GM18858 (cell line): ENCODE results near the gene SLC7A6OS.

Experiments
- ATAC-seq: cut with Tn5 transposase; IDR thresholded peaks from one replicate; pipeline ENCODE4 v1.9.1; 2021; ENCODE audit not compliant: unreplicated experiment

Gene SLC7A6OS

DNA sequence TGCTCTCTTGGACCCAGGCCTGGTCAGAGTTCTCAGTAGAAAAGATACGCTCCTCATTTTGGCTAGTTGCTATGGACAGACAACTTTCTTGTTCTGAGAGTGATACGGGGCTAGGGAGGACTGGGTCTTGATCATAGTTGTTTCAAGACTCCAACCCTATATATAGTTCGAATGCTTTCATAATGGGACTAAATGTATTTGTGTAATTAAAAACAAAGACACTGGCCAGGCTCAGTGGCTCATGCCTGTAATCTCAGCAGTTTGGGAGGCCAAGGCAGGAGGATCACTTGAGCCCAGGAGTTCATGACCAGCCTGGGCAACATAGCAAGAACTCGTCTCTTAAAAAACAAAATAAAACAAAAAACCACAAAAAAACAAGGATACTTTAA, 28.7 kb downstream of the SLC7A6OS start:
- ATAC-seq = no peak

DNA sequence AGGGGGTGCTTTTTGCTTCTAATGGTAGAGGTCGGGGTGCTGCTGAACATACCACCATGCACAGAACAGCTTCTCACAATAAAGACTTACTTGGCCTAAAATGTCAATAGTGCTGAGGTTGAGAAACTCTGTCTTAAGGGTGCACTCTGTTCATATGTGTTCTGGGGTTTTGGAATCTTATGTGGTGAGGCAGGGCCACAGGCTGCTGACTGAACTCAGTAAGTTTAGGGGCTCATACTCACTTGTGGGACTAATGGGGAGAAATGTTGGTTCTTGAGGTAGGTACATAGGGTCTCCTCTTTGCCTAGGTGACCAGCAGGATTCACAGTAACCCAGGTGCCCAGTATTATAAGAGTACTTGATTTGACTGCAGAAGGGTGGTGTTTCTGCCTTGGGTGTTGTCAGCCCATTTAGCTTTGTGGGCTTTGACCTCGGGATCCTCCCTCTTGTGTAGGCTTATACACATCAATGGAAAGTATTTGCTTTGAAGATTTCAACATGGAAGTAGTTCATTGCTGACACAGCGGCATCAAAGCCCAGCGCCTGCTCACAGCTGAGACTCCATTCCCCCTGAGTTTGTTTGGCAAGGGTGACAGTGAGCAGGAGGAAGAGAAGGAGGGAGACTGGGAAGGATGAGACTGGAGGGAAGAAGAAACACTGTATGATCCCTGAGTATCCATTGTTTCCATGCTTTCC, 29.2 kb downstream of the SLC7A6OS start:
- no peak for ATAC-seq

DNA sequence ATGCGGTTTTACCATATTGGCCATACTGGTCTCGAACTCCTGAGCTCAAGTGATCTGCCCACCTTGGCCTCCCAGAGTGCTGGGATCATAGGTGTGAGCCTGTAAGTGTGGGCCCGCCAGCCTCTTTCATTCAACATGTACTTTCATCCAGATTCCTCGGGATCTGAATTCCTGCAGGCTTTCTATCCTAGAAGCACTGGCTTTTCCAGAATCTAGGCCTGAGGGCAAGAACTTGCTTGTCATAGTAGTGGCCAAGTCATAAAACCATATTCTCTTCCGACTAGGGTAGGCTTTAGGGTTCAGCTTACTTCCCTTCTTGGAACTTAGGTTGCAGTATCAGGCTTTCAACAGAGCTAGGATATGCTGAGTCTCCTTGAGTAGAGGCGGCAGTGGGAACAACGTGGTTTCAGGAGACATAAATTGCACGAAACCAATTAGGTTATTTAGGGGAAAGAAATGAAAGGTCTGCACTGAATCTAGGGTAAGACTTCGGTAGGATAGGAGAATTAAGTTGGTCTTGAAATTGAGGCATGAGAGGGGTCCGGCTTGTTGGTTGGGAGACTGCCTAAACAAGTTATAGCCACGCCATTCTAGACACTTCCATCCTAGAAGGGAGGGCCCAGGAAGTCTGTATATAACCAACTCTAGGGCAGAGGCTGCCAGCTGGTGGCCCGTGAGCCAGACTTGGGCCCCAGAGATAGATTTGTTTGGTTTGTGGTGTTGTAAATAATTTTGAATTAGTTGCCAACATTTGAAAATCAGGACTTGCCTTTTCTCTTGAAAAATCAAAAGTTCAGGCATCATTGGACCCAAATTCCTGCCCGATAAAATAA, 30.8 kb downstream of the SLC7A6OS start:
- ATAC-seq = no peak

DNA sequence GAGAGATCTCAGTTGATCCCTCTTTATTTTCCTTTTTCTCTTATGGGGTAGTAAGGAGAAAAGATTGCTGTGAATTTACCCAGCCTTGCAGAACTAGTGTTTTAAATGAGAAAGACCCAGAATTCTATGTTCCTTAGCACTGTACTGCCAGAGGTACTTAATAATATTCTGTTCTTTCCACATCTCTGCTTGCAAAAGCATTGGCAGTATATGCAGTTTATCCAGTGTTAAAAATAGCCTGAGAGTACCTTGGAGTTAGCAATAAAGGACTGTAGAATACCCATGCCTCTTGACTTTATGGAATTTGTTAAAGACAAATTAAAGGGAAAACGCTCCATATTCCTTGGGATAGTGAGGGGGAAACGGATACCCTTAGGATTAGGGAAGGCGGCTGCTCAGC, 34.5 kb downstream of the SLC7A6OS start:
- ATAC-seq = no peak

DNA sequence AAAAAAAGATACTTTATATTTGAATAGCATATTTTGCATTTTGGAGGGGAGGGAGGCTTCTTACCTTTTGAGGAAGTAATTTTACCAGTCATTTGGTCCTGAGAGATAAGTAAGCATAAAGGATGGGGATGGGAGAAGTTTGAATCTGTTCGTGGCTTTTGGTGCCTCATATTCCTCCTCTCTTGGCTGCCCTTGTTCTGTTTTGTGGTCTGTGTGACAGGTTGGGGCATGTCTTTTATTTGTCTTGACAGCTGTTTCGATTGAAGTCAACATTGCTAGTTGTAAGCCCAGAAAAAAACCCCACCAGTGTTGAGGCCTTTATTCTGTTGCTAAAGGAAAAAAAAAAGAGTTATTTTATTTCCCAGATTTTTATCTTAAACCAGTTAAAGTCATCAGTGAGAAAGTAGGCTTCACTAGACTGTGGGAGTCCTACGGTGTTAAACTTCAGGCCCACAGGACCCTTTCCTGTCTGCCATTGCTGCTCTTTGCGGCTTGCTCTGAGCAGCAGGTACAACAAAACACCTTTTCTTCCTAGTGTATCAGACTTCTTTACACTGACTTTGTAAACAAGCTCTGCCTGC, 35.0 kb downstream of the SLC7A6OS start:
- peak; percentile 68 for ATAC-seq

DNA sequence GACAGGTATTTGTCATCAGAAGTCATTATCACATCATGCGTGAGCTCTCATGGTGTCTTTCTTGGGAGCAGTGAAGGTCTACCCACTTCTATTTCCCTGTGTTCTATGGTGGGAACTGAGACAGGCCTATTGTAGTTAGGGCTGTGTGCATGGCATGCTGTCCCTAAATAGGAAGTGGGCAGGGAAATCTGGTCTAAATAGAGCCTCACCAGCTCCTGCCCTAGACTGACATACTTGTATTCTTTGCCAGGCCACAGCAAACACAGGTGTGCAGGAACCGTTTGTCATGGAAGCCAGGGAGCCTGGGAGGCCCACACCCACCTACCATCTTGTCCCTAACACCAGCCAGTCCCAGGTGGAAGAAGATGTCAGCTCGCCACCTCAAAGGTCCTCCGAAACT, 36.3 kb downstream of the SLC7A6OS start:
- ATAC-seq = no peak

DNA sequence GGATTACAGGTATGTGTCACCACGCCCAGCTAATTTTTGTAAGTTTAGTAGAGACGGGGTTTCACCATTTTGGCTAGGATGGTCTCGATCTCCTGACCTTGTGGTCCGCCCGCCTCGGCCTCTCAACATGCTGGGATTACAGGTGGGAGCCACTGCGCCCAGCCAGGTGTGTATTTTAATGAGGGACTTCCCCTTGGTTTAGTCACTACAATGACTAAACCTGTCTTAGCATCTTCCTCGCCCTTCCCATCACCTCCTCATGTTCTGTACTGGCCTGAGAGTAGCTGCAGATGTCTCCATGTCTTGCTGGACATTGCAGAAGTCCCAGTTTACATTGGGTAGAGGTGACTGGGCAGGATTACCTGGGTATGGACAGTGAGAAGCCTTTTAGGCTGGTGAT, 36.9 kb downstream of the SLC7A6OS start:
- ATAC-seq = no peak

DNA sequence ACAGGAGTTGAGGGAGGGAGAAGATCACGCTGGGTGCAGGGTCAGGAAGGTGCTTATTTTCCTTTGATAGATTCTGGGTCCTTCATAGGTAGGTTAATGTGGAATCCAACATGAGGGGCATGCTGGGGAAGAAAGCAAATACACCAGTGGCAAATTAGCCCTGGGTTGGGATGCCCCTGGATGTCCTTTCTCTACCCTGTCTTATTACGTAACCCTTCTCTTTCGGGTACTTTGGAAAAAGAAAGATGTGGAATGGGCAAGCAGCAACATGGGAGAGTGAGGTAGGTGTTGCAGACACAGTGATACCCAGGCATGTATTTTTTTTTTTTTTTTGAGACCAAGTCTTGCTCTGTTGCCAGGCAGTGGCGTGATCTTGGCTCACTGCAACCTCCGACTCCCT, 37.3 kb downstream of the SLC7A6OS start:
- ATAC-seq = no peak

DNA sequence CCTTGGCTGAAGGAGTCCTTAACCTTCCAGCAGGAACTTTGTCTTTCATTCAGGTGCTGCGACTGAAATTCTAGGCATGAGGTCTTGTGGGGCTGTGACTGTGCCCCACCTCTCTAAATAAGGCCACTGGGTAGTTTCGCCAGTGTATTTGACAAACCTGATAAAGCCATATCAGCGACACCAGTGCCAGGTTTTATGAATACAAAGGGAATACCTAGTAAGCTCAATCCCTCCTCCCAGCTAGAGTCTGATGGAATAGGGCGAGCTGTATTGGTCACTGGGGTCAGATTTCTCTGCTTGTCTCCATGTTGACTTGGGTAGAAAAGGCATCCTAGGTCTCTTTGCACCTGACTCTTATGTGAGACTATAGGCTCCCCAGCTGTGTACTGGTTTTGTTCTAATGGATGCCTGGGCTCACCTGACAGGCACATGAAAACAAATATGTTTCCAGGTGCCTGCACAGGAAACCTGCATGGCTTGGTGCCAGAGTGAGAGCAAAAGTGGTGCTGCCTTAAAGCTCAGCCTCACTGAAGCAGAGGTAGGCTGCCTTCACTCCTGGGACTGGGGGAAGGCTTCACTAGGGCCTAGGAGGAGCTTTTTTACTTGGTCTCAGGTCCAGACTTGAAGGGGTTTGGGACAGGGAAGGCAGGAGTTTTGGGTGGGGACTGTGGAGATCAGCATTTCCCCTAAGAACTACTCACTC, 38.1 kb downstream of the SLC7A6OS start:
- ATAC-seq = no peak

DNA sequence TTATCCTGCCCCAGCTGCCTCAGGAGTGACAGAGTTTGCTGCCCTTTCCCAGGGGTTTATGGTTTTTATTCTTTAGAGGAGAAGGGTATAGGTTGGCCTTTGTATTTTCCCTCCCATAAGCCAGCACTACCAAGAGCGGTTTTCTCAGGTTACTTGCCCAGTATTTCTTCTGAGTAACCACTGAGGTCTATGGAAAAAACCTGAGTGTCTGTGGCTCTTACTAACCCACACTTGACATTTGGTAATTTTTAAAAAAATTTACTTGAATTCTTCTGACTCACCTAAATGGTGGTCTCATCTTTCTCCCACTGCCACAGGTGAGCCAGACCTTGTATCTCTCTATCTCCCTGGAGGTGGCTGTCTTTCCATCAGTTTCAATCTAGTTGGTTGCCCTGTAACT, 40.4 kb downstream of the SLC7A6OS start:
- no peak for ATAC-seq

DNA sequence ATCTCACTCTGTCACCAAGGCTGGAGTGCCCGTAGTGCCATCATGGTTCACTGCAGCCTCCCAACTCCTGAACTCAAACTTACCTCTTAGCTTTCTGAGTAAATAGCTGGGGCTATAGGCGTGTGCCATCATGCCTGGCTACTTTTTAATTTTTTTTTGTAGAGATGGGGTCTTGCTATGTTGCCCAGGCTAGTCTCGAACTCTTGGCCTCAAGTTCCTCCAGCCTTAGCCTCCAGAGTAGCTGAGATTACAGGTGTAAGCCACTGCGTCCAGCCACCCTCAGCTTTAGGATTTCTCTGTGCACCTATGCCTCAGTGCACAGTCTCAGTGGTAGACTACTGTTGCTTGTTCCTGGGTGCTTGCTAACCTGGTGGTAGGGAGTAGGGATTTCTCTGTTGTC, 41.0 kb downstream of the SLC7A6OS start:
- no peak for ATAC-seq

DNA sequence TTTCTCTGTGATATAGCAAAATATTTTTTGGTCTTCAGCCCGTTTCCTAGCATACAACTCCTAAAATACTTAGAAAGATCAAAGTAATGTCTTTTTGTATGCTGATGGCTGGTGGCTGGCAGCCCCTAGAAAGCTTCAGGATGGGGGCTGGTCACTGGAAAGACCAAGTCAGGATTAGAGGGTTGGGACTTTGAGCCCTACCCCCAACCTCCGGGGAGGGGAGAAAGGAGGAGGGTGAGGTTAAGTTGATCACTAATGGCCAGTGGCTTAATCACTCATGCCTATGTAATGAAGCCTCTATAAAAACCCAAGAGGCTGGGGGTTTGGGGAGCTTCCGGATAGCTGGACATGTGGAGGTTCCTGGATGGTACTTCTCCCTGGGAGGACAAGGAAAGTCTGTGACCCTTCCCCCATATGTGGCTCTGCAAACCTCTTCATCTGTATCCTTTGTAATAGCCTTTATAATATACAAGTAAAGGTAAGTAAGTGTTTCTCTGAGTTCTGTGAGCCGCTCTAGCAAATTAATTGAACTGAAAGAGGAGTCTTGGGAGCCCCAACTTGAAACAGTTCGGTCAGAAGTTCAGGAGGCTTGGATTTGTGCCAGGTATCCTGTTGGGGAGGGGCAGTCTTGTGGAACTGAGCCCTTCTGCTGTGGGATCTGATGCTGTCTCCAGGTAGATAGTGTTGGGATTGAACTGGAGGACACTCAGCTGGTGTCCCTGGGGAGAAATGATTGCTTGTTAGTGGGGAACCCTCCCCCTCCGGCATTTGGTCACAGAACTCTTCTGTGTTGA, 42.9 kb downstream of the SLC7A6OS start:
- ATAC-seq = no peak

DNA sequence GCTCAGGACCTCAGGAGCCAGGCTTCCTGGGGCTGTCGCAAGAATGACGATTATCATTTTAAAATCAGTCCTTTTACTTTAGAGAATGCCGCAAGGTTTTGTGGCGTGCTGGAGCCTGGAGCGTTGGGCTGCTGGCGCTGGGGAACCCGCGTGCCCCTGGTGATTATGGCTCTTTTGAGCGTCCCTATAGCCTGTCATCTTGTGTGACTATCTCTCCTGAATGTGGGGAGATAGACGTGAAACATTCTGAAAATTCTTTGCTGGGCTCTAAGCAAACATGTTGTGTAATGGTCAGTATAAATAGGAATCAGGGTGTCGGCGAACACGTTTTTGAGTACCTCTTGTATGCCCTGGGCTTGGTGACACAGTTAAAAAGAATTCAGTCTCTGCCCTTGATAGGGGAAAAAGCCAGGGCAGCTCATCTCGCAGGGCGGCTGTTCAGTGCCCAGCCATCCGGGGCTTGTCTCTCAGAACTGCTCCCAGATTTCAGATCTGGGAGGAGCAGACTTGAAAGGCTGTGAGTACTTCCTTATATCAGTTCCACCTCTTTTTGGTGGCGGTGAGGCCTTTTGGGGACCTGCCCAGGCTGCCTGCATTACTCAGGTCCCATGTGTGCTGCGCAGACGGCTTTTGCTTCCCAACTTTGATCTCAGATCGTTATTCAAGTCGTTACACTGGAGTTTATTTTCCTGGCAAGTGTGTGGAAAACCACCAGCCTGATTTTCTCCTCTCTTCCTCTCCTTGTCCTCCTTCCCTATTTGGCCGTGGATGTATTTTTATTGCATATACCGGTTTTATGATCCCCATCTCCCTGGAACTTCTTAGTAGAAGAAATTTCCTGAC, 45.4 kb downstream of the SLC7A6OS start:
- no peak for ATAC-seq

DNA sequence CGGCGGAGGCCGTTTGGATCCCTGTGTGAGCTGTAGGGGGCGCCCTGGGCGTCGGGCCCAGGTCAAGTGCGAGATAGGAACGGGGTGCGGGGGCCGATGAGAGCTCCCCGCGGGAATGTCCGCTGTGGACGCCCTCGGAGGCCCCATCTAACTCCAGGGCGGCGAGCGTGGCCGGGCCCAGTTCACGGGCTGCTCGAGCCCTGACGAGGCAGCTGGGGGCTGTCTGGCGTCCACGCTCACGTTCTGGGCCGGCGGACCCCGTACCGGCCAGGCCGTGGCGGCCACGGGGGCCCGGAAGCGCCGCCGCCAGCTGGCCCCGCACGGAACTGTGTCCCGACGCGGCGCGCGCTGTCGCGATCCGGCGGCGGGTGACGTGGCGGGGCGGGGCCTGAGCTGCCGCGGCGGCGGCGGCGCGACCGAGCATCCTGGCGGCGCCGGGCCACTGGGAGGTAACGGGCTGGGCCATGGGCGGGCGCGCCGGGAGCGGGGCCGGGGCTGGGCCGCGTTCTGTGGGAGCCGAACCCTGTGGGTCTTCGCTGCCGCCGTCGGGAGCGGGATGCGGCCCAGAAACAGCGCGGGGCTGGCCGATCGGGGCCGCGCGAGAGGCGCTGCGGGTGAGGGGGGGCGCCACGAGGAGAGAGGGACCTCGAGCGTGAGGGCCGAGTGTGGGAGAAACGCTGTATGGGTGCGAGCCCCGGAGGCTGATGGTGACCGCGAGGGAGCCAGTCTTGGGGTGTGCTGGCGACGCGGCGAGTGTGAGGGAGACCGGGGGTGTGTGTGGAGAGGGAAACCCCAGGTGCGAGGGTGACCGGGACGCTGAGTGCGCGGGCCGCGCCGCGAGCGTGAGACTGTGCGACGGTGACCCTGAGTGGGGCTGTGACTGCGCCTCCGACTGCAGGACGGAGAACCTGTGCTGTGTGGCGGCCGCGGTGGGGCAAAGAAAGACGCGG, 46.3 kb downstream of the SLC7A6OS start, which contains the start of gene SLC7A6:
Gene SLC7A6, plus strand, starts transcription at position 399 of the 950 bp plus-strand sequence. CDS start 10,201 bp downstream, outside the sequence.
- ATAC-seq = peak; percentile 44

DNA sequence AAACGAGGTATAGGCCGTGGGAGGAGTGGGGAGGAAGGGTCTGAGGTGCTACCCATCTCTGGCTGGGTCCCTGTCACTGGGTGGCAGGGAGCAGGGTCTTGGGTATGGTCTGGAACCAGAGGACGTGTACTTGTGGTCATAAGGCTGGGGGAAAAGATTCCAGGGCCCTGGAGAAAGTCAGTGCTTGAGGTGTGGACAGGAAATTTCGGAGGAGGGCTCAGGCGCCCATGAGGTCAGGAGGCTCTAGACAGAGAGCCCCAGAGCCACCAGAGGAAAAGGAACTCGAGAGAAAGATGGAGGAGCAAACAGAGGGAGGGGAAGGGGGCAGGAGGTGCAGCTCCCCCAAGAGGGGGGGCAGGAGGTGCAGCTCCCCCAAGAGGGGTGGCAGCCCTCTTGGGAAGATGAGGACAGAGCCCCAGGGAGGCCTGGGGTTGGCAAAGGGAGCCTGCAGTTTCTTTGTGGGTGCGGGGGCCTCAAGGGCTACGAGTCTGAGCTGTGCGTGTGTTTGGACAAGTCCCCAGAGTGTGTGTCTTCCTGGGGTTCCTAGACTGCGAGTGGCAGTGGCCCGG, 47.1 kb downstream of the SLC7A6OS start:
- no peak for ATAC-seq

DNA sequence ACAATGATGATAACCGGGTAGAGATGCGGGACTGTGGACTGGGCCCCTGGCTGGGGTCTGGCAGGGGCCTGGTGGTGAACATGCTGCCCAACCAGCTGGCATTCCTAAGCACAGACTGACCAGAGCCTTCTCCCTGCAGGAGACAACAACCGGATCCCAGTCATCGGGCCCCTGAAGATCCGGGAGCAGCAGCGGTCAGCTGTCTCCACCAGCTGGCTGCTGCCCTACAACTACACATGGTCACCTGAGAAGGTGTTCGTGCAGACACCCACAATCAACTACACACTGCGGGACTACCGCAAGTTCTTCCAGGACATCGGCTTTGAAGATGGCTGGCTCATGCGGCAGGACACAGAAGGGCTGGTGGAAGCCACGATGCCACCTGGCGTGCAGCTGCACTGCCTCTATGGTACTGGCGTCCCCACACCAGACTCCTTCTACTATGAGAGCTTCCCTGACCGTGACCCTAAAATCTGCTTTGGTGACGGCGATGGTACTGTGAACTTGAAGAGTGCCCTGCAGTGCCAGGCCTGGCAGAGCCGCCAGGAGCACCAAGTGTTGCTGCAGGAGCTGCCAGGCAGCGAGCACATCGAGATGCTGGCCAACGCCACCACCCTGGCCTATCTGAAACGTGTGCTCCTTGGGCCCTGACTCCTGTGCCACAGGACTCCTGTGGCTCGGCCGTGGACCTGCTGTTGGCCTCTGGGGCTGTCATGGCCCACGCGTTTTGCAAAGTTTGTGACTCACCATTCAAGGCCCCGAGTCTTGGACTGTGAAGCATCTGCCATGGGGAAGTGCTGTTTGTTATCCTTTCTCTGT, 51.5 kb downstream of the SLC7A6OS start:
- ATAC-seq = no peak
